Measurements from ENCODE around the gene CA11. TPM values are rescaled to one million over a fixed set of nuclear protein-coding genes. Genes with fewer than 3 reads are reported as not detected.

The CA11 gene
- total RNA-seq, 1 experiment from 2014 or later: 3.8 TPM

Other genes starting within 250 kb of the CA11 start
- gene GRWD1, start 200.2 kb downstream of the CA11 start, total RNA-seq (2014; rRNA removed; shearing (Covaris generic)): 28.2 and 38.0 TPM in 2 replicates
- gene KCNJ14, start 190.6 kb downstream of the CA11 start, total RNA-seq (2014; rRNA removed; shearing (Covaris generic)): 0.48 and 1.1 TPM in 2 replicates
- 39.0 and 74.3 TPM in 2 replicates for gene CYTH2, start 176.8 kb downstream of the CA11 start, total RNA-seq (2014; rRNA removed; shearing (Covaris generic))
- gene LMTK3, start 134.4 kb downstream of the CA11 start, total RNA-seq (2014; rRNA removed; shearing (Covaris generic)): not detected in 2 replicates
- 0.39 TPM in 1 of 2 replicates, not detected in the other for gene SULT2B1, start 94.0 kb downstream of the CA11 start, total RNA-seq (2014; rRNA removed; shearing (Covaris generic))
- gene SPACA4, start 39.4 kb downstream of the CA11 start, total RNA-seq (2014; rRNA removed; shearing (Covaris generic)): not detected in 2 replicates
- 1.6 TPM in 1 of 2 replicates, not detected in the other for gene FAM83E, start 31.1 kb downstream of the CA11 start, total RNA-seq (2014; rRNA removed; shearing (Covaris generic))
- gene RPL18, start 27.0 kb downstream of the CA11 start, total RNA-seq (2014; rRNA removed; shearing (Covaris generic)): 2,104 and 2,291 TPM in 2 replicates
- 4.7 and 7.7 TPM in 2 replicates for gene SPHK2, start 26.7 kb downstream of the CA11 start, total RNA-seq (2014; rRNA removed; shearing (Covaris generic))
- 16.6 and 17.2 TPM in 2 replicates for gene DBP, start 8.8 kb downstream of the CA11 start, total RNA-seq (2014; rRNA removed; shearing (Covaris generic))
- gene NTN5, start 26.8 kb upstream of the CA11 start, total RNA-seq (2014; rRNA removed; shearing (Covaris generic)): 0.39 TPM in 1 of 2 replicates, not detected in the other
- not detected in 2 replicates for gene FUT2, start 49.8 kb upstream of the CA11 start, total RNA-seq (2014; rRNA removed; shearing (Covaris generic))
- 0.24 and 0.39 TPM in 2 replicates for gene MAMSTR, start 73.5 kb upstream of the CA11 start, total RNA-seq (2014; rRNA removed; shearing (Covaris generic))
- 1.9 and 2.3 TPM in 2 replicates for gene RASIP1, start 94.4 kb upstream of the CA11 start, total RNA-seq (2014; rRNA removed; shearing (Covaris generic))
- 0.12 TPM in 1 of 2 replicates, not detected in the other for gene IZUMO1, start 100.7 kb upstream of the CA11 start, total RNA-seq (2014; rRNA removed; shearing (Covaris generic))
- gene FUT1, start 106.5 kb upstream of the CA11 start, total RNA-seq (2014; rRNA removed; shearing (Covaris generic)): 0.60 and 0.78 TPM in 2 replicates
- gene FGF21, start 109.3 kb upstream of the CA11 start, total RNA-seq (2014; rRNA removed; shearing (Covaris generic)): not detected in 2 replicates
- 61.9 and 63.8 TPM in 2 replicates for gene BCAT2, start 164.8 kb upstream of the CA11 start, total RNA-seq (2014; rRNA removed; shearing (Covaris generic))
- 0.84 and 3.0 TPM in 2 replicates for gene HSD17B14, start 190.3 kb upstream of the CA11 start, total RNA-seq (2014; rRNA removed; shearing (Covaris generic))
- 1.8 and 4.4 TPM in 2 replicates for gene PLEKHA4, start 222.4 kb upstream of the CA11 start, total RNA-seq (2014; rRNA removed; shearing (Covaris generic))
- gene PPP1R15A, start 226.2 kb upstream of the CA11 start, total RNA-seq (2014; rRNA removed; shearing (Covaris generic)): 25.7 and 27.3 TPM in 2 replicates